PFSK-1 (cell line): ENCODE measurements around the gene DOCK1.

Experiments
- POLR2AphosphoS5 ChIP-seq: IDR thresholded peaks from 2 replicates; pipeline ENCODE4 v1.6.1; 2012; ENCODE audit warnings: low read depth, mild to moderate bottlenecking, control low read depth, low read length, moderate library complexity
- SIN3A ChIP-seq: IDR thresholded peaks from 2 replicates; pipeline ENCODE4 v1.6.1; 2012; ENCODE audit warnings: mild to moderate bottlenecking, low read length, moderate library complexity, borderline replicate concordance; ENCODE audit not compliant: insufficient read depth
- TAF1 ChIP-seq: IDR thresholded peaks from 2 replicates; pipeline ENCODE4 v1.6.1; 2012; ENCODE audit warnings: low read length, control low read depth, borderline replicate concordance; ENCODE audit not compliant: insufficient read depth

DNA sequence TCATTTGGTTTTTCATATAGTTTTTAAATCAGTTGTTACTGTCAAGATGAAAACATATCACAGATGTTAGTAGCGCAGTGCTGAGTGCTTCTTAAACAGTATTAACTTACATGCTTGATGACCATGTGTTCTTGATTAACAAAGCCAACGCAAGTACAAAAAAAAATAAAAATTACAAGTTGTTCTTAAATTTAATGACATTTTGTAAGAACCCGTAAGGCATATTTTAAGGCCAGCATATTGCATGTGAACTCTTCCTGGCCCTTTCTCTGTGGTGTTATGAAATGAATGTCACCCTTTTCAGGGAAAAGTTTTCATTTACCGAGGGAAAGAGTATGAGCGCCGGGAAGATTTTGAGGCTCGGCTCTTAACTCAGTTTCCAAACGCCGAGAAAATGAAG, 503.5 kb downstream of the DOCK1 start:
- TF ChIP-seq POLR2AphosphoS5 (no peak), SIN3A (no peak), TAF1 (no peak)
